Neutrophil (primary cell): ENCODE results near the gene HAUS3.

Source experiments
- H3K27ac ChIP-seq: fragments of 200-600 bp; sonication (generic); 2 replicates; pipeline ENCODE4 v1.5.1; 2016; ENCODE audit warnings: mild to moderate bottlenecking, moderate library complexity
- H3K27me3 ChIP-seq: fragments of 200-600 bp; sonication (generic); 2 replicates; pipeline ENCODE4 v1.6.0; 2016; ENCODE audit warnings: mild to moderate bottlenecking
- H3K36me3 ChIP-seq: fragments of 200-600 bp; sonication (generic); 2 replicates; pipeline ENCODE4 v1.5.1; 2017
- H3K4me1 ChIP-seq, 2 experiments: fragments of 200-600 bp in 1 of 2; sonication (generic) in 1 of 2; 1 replicate in 1 of 2; 2 replicates in 1 of 2; pipeline versions ENCODE4 v1.5.1 to v1.6.1; 2013 to 2016; ENCODE audit warnings: low read depth in 1 of 2, low read length in 1 of 2, mild to moderate bottlenecking in 1 of 2, moderate library complexity in 1 of 2; ENCODE audit not compliant: control insufficient read depth in 1 of 2, insufficient read depth in 1 of 2
- H3K4me3 ChIP-seq, 2 experiments: fragments of 200-600 bp in 1 of 2; sonication (generic) in 1 of 2; 1 replicate in 1 of 2; 2 replicates in 1 of 2; pipeline ENCODE4 v1.5.1; 2013 to 2016; ENCODE audit warnings: low read depth in 1 of 2, low read length in 1 of 2, mild to moderate bottlenecking in 1 of 2, moderate library complexity in 1 of 2
- H3K9me3 ChIP-seq: fragments of 200-600 bp; sonication (generic); 2 replicates; pipeline ENCODE4 v1.5.1; 2016
- TF ChIP-seq, protein P1 (sequence below): fragments of 200-600 bp; sonication (generic); IDR thresholded peaks from 2 replicates; pipeline ENCODE4 v1.5.1; 2016; ENCODE audit warnings: antibody characterized with exemption

The HAUS3 gene

DNA sequence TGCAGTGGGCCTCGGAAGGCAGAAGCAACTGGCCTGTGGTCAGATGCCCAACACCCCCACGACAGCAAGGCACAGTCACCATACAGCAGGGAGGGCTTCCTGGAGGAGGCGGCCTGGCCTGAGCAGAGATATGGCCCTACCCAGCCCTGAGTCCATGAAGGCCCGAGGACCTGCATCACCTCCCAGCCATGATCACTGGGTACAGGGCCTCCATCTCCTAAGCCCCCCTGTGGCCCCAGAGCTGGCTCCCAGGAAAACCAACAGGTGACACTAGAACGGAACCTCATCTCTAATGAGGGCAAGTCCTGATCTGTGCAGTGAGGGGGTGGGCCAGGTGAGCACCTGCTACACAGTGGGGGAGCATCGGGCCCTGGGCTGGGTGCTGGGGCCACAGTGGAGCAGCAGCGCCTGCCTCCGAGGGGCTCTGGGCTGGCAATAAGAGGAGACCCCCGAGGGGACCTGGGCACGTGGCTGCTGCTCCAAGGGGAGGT, 46.2 kb upstream of the HAUS3 start:
- Histone ChIP-seq H3K27ac (no peak overlapping the region), H3K4me1 (no peaks in the 10 kb centered on the region), H3K36me3 (no peaks in the 10 kb centered on the region), H3K27me3 (peaks cover 28% of the 10 kb centered on the region), H3K4me3 (no peak overlapping the region), H3K9me3 (no peaks in the 10 kb centered on the region)
- TF ChIP-seq, protein P1, sequence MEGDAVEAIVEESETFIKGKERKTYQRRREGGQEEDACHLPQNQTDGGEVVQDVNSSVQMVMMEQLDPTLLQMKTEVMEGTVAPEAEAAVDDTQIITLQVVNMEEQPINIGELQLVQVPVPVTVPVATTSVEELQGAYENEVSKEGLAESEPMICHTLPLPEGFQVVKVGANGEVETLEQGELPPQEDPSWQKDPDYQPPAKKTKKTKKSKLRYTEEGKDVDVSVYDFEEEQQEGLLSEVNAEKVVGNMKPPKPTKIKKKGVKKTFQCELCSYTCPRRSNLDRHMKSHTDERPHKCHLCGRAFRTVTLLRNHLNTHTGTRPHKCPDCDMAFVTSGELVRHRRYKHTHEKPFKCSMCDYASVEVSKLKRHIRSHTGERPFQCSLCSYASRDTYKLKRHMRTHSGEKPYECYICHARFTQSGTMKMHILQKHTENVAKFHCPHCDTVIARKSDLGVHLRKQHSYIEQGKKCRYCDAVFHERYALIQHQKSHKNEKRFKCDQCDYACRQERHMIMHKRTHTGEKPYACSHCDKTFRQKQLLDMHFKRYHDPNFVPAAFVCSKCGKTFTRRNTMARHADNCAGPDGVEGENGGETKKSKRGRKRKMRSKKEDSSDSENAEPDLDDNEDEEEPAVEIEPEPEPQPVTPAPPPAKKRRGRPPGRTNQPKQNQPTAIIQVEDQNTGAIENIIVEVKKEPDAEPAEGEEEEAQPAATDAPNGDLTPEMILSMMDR = no peak

DNA sequence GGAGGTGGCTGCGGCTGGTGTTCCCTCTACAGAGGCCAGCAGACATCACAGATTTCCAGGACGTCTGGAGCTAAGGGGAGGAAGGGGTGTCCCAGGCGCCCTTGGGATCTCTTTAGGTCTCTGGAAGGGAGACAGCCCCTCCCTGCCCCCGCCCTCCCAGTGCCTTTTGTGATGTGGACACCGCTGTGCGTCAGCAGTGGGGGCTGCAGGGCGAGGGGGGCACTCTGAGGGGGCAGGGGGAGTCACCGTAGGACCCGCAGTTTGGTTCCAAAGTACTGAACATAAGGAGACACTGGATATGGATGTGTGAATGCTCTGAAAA, 45.6 kb upstream of the HAUS3 start:
- no peaks in the 10 kb centered on the region for H3K9me3 ChIP-seq
- no peak overlapping the region for H3K4me3 ChIP-seq
- H3K27me3 ChIP-seq = peaks cover 25% of the 10 kb centered on the region
- TF ChIP-seq, protein P1 = no peak
- no peak overlapping the region for H3K27ac ChIP-seq
- H3K4me1 ChIP-seq = no peaks in the 10 kb centered on the region
- H3K36me3 ChIP-seq = no peaks in the 10 kb centered on the region

DNA sequence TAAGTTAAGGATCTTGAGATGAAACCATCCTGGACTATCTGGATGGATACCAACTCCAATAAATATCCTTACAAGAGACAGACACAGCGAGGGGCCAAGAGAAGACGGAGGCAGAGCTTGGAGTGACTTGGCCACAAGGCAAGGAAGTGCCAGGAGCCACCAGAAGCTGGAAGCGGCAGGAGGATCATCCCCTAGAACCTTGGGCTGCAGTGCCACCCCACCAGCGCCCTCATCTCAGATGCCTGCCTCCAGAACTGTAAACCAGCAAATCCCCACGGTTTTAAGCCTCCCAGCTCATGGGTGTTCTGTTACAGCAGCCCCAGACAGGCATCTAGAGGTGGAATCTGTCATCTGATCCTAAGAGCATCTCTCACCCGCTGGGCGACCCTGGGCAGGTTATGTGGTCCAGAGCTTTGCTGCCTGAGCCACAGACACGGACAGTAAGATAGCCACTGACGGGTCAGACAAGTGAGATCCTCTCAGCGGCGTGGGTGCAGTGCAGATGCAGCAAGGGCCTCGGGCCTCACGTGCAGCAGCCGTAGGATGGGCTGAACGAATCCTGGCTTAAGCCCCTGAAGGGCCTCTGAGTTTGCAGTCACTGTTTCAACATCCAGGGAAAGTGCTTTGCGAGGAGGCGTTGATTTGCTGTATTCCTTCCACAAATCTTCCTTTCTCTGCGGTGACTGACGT, 45.1 kb upstream of the HAUS3 start:
- Histone ChIP-seq H3K27me3 (peaks cover 23% of the 10 kb centered on the region), H3K36me3 (no peaks in the 10 kb centered on the region), H3K4me1 (no peaks in the 10 kb centered on the region), H3K4me3 (no peak overlapping the region), H3K9me3 (no peaks in the 10 kb centered on the region), H3K27ac (no peak overlapping the region)
- TF ChIP-seq, protein P1 = no peak

DNA sequence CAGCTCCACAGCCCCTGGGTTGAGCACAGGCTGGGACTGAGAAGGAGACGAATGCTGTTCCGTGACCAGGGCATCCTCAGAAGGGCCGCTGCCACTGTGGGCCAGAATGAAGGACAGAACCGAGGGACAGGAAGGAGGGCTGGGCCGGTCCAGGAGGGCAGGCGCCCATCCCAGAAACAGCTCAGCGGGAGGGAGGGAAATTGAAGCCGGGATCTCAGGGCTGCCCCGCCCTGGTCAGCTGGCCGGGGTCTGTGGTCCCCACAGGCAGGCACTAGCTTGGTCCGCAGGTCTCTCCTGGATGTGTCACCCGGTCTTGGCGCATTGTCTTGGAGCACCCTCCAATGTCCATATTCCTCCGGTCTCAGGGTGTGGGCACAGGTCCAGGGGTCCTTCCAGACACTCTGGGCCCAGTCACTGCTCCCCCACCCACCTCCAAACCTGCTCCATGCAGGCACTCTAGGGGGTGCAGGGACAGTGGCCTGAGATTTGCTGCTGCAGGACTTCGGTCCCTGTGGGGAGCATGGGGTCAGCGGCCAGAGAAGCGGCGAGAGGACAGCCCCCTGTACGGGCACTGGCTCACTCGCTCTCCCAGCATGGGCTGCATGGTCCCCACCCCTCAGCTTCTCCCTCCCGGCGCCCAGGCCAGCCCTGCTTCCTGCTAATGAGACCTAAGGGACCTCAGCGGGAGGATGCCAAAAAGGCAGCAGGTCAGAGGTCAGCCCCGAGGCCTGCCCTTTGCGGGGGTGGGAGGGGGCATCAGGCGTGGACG, 43.9 kb upstream of the HAUS3 start:
- Histone ChIP-seq H3K27ac (no peak overlapping the region), H3K9me3 (no peaks in the 10 kb centered on the region), H3K4me1 (no peaks in the 10 kb centered on the region), H3K4me3 (no peak overlapping the region), H3K27me3 (peaks cover 14% of the 10 kb centered on the region), H3K36me3 (no peaks in the 10 kb centered on the region)
- TF ChIP-seq, protein P1 = no peak

DNA sequence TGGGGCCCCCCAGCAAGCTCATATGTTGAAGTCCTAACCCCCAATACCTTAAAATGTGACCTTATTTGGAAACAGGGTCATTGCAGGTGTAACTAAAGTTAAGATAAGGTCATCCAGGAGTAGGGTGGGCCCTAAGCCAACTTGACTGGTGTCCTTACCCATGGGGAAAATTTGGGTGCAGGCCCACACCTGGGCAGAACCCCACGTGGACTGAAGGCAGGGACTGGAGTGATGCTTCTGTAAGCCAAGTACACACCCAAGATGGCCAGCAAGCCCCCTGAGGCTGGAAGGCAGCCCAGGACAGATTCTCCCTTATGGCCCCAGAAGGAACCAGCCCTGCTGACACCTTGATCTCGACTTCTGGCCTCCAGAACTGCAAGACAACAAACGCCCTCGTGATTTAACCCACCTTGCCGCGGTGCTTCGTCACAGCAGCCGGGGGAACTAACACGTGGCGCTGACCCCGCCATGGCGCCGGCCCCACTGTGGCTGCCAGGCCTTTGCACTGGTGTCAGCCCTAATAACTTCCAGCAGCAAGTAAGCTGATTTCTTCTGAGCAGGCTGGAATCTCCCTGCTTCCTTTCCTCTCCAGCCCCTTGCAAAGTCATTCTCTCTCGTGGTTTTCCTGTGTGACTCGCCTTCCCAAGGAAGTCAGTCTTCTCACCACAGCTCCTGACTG, 43.2 kb upstream of the HAUS3 start:
- H3K27me3 ChIP-seq = peaks cover 7% of the 10 kb centered on the region
- H3K9me3 ChIP-seq = no peaks in the 10 kb centered on the region
- no peak overlapping the region for H3K4me3 ChIP-seq
- H3K4me1 ChIP-seq = no peaks in the 10 kb centered on the region
- no peak overlapping the region for H3K27ac ChIP-seq
- TF ChIP-seq, protein P1 = no peak
- no peaks in the 10 kb centered on the region for H3K36me3 ChIP-seq
